GM21825 (cell line): Measurements from ENCODE around the gene SPAG16.

ENCODE experiments used
- ATAC-seq: cut with Tn5 transposase; IDR thresholded peaks from one replicate; pipeline ENCODE4 v1.9.1; 2021; ENCODE audit warnings: mild to moderate bottlenecking, moderate library complexity; ENCODE audit not compliant: unreplicated experiment

SPAG16 gene

GRCh38 chr2:213789940-213790339 lies 505.7 kb downstream of the SPAG16 start:
- ATAC-seq, result no peak

DNA sequence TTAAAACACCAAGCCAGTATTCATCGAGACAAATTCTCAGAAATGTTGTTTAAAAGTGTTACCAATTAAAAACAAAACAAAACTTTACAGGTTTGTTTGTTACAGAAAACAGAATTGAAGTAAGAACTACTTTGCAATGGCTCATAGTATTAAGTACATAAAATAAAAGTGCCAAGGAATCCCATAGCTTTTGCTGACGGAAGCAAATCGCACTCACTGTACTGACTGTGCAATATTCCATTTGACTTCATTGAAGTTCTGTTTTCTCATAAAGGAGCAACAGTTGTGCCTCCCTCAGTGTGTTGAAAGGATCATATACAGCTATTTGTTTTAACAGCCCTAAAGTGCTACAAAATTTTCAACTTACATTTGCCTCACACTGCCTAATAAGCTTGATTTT lies 507.8 kb downstream of the SPAG16 start:
- ATAC-seq, result no peak

GRCh38 chr2:213806125-213806726 lies 522.0 kb downstream of the SPAG16 start:
- ATAC-seq, result no peak

- no peak for ATAC-seq
Measured at GRCh38 chr2:213816583-213816982, 532.3 kb downstream of the SPAG16 start.

- ATAC-seq, result no peak
Measured at GRCh38 chr2:213818436-213818835, 534.2 kb downstream of the SPAG16 start.

DNA sequence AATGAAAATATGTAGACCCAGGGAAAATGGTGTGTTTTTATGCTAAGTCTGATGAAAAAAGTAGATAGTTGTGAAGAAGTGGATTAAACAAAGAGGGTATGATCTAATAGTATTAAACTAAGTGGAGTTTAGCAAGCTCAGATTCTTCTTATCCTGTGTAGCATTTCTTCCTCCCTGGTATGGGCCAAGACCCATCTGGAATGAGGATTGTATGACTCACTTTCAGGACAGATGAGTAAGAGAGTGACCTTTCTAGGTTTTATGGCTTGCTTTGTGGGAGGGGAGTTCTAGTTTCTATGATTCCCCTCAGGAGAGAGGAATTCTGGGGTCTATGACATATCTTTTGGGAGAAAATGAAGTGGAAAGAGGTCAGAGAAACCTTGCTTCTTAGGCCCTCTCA lies 550.1 kb downstream of the SPAG16 start:
- no peak for ATAC-seq

- ATAC-seq, result no peak
Measured at GRCh38 chr2:213834746-213835145, 550.5 kb downstream of the SPAG16 start.

- ATAC-seq, result no peak
Measured at GRCh38 chr2:213846856-213847255, 562.6 kb downstream of the SPAG16 start.

DNA sequence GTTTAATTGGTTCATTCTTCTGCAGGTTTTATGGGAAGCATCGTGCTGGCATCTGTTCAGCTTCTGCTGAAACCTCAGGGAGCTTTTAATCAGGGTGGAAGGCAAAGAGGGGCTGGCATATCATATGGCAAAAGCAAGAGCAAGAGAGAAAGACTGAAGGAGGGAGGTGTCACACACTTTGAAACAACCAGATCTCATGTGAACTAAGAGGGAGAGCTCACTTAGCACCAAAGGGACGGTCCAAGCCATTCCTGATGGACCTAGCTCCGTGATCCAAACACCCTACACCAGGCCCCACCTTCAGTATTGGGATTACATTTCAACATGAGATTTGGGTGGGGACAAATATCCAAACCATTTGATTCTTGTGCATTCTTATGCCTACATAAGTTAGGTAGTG lies 563.1 kb downstream of the SPAG16 start:
- no peak for ATAC-seq

- ATAC-seq, result no peak
Measured at GRCh38 chr2:213848631-213849030, 564.4 kb downstream of the SPAG16 start.

GRCh38 chr2:213861638-213862037 lies 577.4 kb downstream of the SPAG16 start:
- no peak for ATAC-seq

- no peak for ATAC-seq
Measured at GRCh38 chr2:213862407-213863076, 578.3 kb downstream of the SPAG16 start.

DNA sequence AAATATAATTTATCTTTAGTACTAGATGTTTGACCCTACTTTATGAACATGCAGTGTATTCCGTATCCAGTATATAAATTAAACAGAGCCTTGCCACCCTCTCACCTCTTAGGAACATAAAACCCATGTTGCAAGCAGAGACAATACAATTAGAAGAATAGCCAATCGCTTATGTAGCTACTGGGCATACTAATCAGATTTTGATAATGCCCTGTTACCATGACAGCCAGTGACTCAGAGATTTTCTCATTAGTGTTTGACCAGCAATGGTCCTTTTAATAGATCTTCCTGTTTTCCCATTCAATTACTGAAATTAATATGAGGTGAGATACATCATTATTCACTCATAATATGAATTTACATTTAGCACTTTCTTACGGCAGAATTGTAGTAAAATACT lies 579.3 kb downstream of the SPAG16 start:
- ATAC-seq, result no peak

- ATAC-seq, result no peak
Measured at GRCh38 chr2:213868526-213868925, 584.3 kb downstream of the SPAG16 start.

DNA sequence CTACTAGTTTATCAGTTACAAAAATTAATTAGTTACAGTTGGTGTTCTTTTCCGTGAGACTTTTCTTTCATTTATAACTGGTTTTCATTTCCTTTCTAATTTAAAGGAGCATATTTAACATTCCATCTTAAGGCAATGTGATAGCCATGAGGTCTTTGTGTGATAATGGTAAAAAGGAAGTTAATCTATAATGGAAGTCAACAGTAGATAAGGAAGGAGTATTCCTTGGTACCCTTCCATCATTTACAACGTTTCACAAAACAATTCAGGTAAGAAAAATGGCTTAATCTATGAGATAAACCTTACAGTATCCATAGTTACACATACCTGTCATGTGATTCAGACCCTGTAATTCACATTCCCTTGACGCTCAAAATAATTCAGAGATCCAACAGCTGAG lies 601.2 kb downstream of the SPAG16 start:
- no peak for ATAC-seq

- ATAC-seq, result no peak
Measured at GRCh38 chr2:213914510-213914909, 630.2 kb downstream of the SPAG16 start.

- ATAC-seq, result no peak
Measured at GRCh38 chr2:213920014-213920413, 635.8 kb downstream of the SPAG16 start.

DNA sequence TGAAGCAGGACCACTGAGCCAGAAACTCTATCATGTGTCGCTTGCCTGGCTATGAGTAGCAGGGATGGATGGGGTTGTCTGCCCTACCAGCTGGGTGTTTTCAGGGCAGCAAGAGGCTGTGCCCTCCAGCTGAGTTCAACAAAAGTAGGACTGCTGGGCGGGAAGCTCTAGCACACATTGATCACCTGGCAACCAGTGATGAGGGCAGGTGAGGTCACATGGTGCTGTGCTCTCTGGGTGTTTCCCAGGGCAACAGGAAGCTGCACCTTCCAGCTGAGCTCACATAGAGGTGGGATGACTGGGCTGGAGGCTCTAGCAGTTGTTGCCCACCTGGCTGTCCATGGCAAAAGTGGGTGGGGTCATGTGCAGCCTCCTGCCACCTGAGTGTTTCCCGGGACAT lies 639.3 kb downstream of the SPAG16 start:
- ATAC-seq, result no peak

DNA sequence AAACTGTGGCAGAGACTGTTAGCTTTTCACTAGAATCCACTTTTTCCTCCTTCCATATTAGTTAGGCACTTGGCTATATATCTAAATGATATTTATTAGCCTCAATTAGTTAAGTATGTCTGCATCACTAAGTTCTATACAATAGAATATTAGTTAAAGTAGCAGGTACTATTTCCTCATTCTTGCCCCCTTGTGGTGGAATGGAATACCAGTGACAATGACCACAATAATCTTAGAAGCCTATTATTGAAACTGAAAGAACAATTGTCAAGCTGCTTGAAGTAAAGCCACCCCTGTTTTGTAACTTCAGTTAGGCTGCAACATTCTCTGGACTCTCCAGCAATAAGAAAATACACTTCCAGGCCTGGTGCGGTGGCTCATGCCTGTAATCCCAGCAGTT lies 650.3 kb downstream of the SPAG16 start:
- peak; percentile 96 for ATAC-seq

- ATAC-seq, result no peak
Measured at GRCh38 chr2:213958086-213958485, 673.8 kb downstream of the SPAG16 start.

DNA sequence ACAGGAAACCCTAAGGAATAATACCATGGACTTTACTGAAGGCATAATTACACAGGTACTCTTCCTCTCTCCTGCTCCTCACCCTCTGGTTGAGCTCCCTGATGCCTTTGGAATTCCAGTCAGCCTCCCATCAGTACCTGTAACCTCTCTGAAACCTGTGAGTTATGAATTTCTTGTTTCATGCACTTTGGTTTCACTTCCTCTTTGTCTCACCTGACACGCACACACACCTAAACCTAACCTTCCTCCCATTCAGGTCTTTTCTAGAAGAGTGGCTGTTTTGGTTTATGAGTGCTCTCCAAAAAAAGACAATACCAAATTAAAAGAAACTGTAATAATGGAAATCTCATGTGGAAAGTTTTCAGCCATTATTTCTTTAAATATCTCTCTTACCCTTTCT lies 675.3 kb downstream of the SPAG16 start:
- peak; percentile 54 for ATAC-seq

DNA sequence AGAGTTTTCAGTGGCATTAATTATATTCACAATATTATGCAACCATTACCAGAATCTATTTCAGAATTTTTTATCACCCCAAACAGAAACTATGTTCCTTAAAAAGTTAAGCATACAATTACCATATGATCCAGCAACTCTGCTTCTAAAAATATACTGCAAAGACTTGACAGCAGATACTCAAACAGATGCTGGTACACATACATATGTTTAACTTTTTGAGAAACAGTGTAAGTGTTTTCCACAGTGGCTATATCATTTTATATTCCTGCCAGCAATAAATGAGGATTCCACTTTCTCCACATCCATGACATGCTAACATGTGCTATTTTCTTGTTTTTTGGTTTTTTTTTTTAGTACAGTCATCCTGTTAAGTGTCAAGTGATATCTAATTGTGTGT lies 687.3 kb downstream of the SPAG16 start:
- ATAC-seq, result no peak

DNA sequence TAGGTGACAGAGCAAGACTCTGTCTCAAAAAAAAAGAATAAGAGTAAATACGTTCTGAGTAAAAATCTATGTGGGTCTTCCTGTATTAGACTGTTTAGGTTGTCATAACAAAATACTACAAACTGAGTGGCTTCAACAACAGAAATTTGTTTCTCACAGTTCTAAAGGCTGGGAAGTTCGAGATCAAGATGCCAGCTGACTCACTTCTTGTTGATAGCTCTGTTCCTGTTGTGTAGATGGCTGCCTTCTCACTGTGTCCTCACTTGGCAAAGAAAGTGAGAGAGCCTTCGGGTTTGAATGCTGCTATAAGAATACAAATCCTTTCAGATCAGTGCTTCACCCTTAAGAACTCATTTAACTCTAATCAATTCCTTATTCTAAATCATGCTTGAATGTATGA lies 696.6 kb downstream of the SPAG16 start:
- no peak for ATAC-seq
